HepG2 (cell line): ENCODE data around the gene RBM15B. TPM values are rescaled to one million over a fixed set of nuclear protein-coding genes. Genes with fewer than 3 reads are reported as not detected.

Source experiments
- ATAC-seq: fragments of 200-7000 bp; cut with Tn5 transposase; 3 replicates; pipeline ENCODE4 v1.9.1; 2020; ENCODE audit warnings: mild to moderate bottlenecking, moderate library complexity
- BruUV-seq: library from RNA; stranded (reverse); fragments of 400-500 nt; replicated peaks from 2 replicates; lab custom pipeline; 2021; lab: Mats Ljungman, UMichigan
- CTCF ChIA-PET: fragments of 300-600 bp; formaldehyde crosslinking; extraction: SDS; loops from one replicate; lab custom pipeline; 2021; ENCODE audit warnings: low total read pairs, inconsistent platforms, low intra/inter-chr PET ratio; lab: Yijun Ruan, JAX
- POLR2A ChIA-PET: fragments of 350-600 bp; sonication (Branson Sonifier 250); formaldehyde crosslinking; loops from one replicate; lab custom pipeline; 2020; ENCODE audit warnings: antibody characterized with exemption, inconsistent platforms; lab: Yijun Ruan, JAX
- DNase-seq: peaks from one replicate; pipeline ENCODE4 v3.0.0-alpha.2; 2015; ENCODE audit warnings: low spot score
- FAIRE-seq: peaks from 3 replicates; lab custom pipeline; 2011; peaks lifted over from hg19 to GRCh38; lab: Jason Lieb, UNC
- H2AFZ ChIP-seq: one replicate; pipeline ENCODE4 v1.6.1; 2011; ENCODE audit warnings: low read length, inconsistent platforms
- H3K27ac ChIP-seq: fragments of 300-600 bp; 3 replicates; pipeline ENCODE4 v1.8.0; 2011; ENCODE audit warnings: mixed run types, mild to moderate bottlenecking, mixed read lengths, low read length, inconsistent platforms; ENCODE audit not compliant: insufficient read depth; ENCODE audit errors: extremely low read length
- H3K27me3 ChIP-seq, 2 experiments: fragments of 200-600 bp in 1 of 2; 2 replicates in 1 of 2; 3 replicates in 1 of 2; pipeline versions ENCODE4 v1.6.0 to v1.8.0; 2011; ENCODE audit warnings: low read length in 2 of 2, mild to moderate bottlenecking in 2 of 2, moderate library complexity in 2 of 2, inconsistent platforms in 1 of 2; ENCODE audit not compliant: insufficient read depth in 2 of 2, control insufficient read depth in 1 of 2
- H3K36me3 ChIP-seq, 2 experiments: fragments of 200-600 bp in 1 of 2; replicated peaks in 1 of 2; 2 replicates in 1 of 2; 3 replicates in 1 of 2; pipeline versions ENCODE4 v1.5.1 to v1.8.0; 2011; ENCODE audit warnings: low read length in 2 of 2, inconsistent platforms in 1 of 2; ENCODE audit not compliant: insufficient read depth in 2 of 2, control insufficient read depth in 1 of 2
- H3K4me1 ChIP-seq: 2 replicates; pipeline ENCODE4 v1.5.1; 2012; ENCODE audit warnings: low read length, inconsistent platforms; ENCODE audit not compliant: insufficient read depth
- H3K4me2 ChIP-seq: 2 replicates; pipeline ENCODE4 v1.6.0; 2011; ENCODE audit warnings: low read depth, low read length, inconsistent platforms
- H3K4me3 ChIP-seq, 3 experiments: fragments of 200-600 bp in 1 of 3; sonication (generic), shearing (Covaris generic) in 1 of 3; replicated peaks in 1 of 3; 2 replicates each; pipeline ENCODE4 v1.5.1; 2011 to 2016; ENCODE audit warnings: low read length in 3 of 3, inconsistent platforms in 2 of 3, low read depth in 2 of 3, mild to moderate bottlenecking in 2 of 3, control low read depth in 1 of 3, mixed read lengths in 1 of 3; ENCODE audit not compliant: insufficient read depth in 1 of 3
- H3K79me2 ChIP-seq: one replicate; pipeline ENCODE4 v1.6.1; 2011; ENCODE audit warnings: low read length, inconsistent platforms; ENCODE audit not compliant: insufficient read depth
- H3K9ac ChIP-seq: 2 replicates; pipeline ENCODE4 v1.6.0; 2011; ENCODE audit warnings: mild to moderate bottlenecking, low read depth, low read length, inconsistent platforms; ENCODE audit not compliant: insufficient read depth
- H3K9me3 ChIP-seq: 2 replicates; pipeline ENCODE4 v1.5.1; 2012; ENCODE audit warnings: mild to moderate bottlenecking, low read length
- H4K20me1 ChIP-seq: 2 replicates; pipeline ENCODE4 v1.6.0; 2011; ENCODE audit warnings: inconsistent platforms, mild to moderate bottlenecking, low read length, moderate library complexity; ENCODE audit not compliant: insufficient read depth
- CENPT ChIP-seq: sonication (generic); formaldehyde crosslinking; IDR thresholded peaks from 2 replicates; pipeline ENCODE4 v1.8.0; 2022; ENCODE audit warnings: low read depth, mild to moderate bottlenecking, moderate library complexity, missing genetic modification reagents
- RFXANK ChIP-seq: IDR thresholded peaks from 2 replicates; pipeline ENCODE4 v1.6.1; 2016
- WGBS: methylation state at CpG from one replicate; pipeline ENCODE4 v1.1.6; 2017; ENCODE audit warnings: low lambda C conversion rate; 5-methylcytosine and 5-hydroxymethylcytosine counted together
- in situ Hi-C: cut with HindIII; loops from 2 replicates; pipeline ENCODE4 v1.10.0; 2017; ENCODE audit warnings: low pct_unique_long_range_greater_than_20kb; ENCODE audit not compliant: extremely low pct_ligation_motif_present
- intact Hi-C: fragments of 100-400 bp; cut with micrococcal nuclease; formaldehyde crosslinking; loops from one replicate; pipeline ENCODE4 v1.10.0; 2022; ENCODE audit not compliant: unreplicated experiment
- polyA plus RNA-seq, 8 experiments: library from polyadenylated mRNA; depleted of rRNA in 3 of 8; stranded (reverse) in 7 of 8; unstranded in 1 of 8; fragments of >200 nt; fragmentation: Illumina TruSeq in 4 of 8; extraction: Trizol in 4 of 8; gene quantifications; 2 replicates each; pipeline versions ENCODE4 v1.2.1 to v1.2.3, GENCODE V29; 2011 to 2016; ENCODE audit warnings: low read depth in 4 of 8, missing spikeins in 1 of 8, mixed read lengths in 1 of 8; ENCODE audit not compliant: insufficient read depth in 1 of 8
- total RNA-seq, 5 experiments: library from RNA; depleted of rRNA; stranded (reverse); fragments of >200 nt; fragmentation: Illumina TruSeq; extraction: Trizol; gene quantifications; 2 replicates each; pipeline ENCODE4 v1.2.3, GENCODE V29; 2016; ENCODE audit warnings: low read depth in 1 of 5
- TF ChIP-seq, protein P1 (sequence below): sonication (generic); formaldehyde crosslinking; IDR thresholded peaks from 2 replicates; pipeline ENCODE4 v1.8.1; 2023; ENCODE audit warnings: mild to moderate bottlenecking, moderate library complexity, missing genetic modification reagents
- TF ChIP-seq, protein P2 (sequence below): sonication (generic); formaldehyde crosslinking; IDR thresholded peaks from 2 replicates; pipeline ENCODE4 v1.4.0; 2020; ENCODE audit warnings: mild to moderate bottlenecking, low read depth, missing genetic modification reagents

RBM15B gene
- total and polyA plus RNA-seq, 2 of the 13 experiments (the other 11 are each of a cell fraction or from before 2014, with no cell fraction given) = 8.2 to 19.3 TPM

DNA sequence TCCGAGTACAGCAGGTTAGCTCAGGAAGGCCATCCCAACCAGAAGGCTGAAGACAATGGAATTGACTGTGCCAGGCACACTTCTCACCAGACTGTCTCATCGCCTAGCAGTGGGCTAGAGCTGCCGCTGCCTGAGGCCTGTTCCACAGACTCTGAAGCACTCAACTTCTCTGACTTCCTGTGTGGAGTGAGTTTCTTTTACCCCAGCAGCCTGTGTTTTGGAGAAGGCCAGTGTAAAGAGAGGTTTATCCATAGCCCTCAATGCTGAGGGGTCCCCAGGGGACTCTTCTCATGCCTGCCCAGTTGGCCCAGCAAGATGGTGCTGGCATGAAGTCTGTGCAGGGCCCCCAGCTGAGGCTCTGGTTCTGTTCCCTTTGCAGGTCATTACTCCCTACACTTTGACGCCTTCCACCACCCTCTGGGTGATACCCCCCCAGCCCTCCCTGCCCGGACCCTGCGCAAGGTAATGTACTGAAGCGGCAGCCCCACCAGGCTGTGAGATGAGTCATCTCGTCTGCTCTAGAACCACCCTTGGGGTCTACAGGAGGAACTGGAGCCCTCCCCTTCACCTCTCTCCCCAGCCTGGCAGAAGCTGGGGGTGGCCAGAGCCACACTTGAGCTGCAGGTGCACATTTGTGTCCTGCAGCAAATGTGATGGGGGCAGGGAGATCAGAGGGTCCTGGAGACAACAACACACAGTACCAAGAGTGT is 11.2 kb upstream of the RBM15B start:
- Histone ChIP-seq H3K9ac (no peak overlapping the region), H3K27ac (no peak overlapping the region), H2AFZ (no peak overlapping the region), H3K27me3 (peaks cover 1 to 48% of the 10 kb centered on the region in 2 experiments; a peak in 3 of 5 replicates), H3K36me3 (no peaks in the 10 kb centered on the region), H3K4me2 (no peak overlapping the region), H3K4me1 (peaks cover 19% of the 10 kb centered on the region), H3K9me3 (no peaks in the 10 kb centered on the region), H3K4me3 (no peak overlapping the region), H4K20me1 (no peaks in the 10 kb centered on the region), H3K79me2 (peaks cover 13% of the 10 kb centered on the region)
- TF ChIP-seq RFXANK (no peak), CENPT (CRISPR knock-in tag) (no peak)
- TF ChIP-seq, protein P1, sequence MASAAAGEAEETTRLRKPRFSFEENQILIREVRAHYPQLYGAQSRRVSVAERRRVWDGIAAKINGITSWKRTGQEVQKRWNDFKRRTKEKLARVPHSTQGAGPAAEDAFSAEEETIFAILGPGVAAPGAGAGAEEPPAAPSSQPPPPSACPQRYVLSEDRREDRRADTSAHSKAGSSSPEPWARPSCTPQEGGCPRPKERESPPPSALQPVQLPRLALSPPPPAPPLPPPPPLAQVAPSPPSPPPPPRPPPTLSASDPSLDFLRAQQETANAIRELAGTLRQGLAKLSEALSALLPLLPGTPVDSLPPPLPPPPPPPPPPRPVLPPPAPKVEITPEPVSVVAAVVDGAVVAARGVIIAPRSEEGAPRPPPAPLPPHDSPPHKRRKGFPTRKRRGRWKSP = no peak
- TF ChIP-seq, protein P2, sequence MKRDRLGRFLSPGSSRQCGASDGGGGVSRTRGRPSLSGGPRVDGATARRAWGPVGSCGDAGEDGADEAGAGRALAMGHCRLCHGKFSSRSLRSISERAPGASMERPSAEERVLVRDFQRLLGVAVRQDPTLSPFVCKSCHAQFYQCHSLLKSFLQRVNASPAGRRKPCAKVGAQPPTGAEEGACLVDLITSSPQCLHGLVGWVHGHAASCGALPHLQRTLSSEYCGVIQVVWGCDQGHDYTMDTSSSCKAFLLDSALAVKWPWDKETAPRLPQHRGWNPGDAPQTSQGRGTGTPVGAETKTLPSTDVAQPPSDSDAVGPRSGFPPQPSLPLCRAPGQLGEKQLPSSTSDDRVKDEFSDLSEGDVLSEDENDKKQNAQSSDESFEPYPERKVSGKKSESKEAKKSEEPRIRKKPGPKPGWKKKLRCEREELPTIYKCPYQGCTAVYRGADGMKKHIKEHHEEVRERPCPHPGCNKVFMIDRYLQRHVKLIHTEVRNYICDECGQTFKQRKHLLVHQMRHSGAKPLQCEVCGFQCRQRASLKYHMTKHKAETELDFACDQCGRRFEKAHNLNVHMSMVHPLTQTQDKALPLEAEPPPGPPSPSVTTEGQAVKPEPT (CRISPR knock-in tag) = no peak
- 68% methylated on average over 7 of the region's 8 CpGs for WGBS
- intact Hi-C loops (loop anchor here (10.0 kb wide), 1 partner anchor 295 kb away; the partner anchor contains the start of gene TEX264), in situ Hi-C loops (loop anchor here (5.0 to 10.0 kb wide), 2 partner anchors 275 to 808 kb away; no protein-coding TSS in a partner anchor)
- ChIA-PET CTCF (no interaction called here), POLR2A (no interaction called here)
- no peak for ATAC-seq
- no peak for FAIRE-seq
- BruUV-seq = no TSS peak
- no peak for DNase-seq
